ENCODE data around the gene GALNT10.

GALNT10 gene

DNA sequence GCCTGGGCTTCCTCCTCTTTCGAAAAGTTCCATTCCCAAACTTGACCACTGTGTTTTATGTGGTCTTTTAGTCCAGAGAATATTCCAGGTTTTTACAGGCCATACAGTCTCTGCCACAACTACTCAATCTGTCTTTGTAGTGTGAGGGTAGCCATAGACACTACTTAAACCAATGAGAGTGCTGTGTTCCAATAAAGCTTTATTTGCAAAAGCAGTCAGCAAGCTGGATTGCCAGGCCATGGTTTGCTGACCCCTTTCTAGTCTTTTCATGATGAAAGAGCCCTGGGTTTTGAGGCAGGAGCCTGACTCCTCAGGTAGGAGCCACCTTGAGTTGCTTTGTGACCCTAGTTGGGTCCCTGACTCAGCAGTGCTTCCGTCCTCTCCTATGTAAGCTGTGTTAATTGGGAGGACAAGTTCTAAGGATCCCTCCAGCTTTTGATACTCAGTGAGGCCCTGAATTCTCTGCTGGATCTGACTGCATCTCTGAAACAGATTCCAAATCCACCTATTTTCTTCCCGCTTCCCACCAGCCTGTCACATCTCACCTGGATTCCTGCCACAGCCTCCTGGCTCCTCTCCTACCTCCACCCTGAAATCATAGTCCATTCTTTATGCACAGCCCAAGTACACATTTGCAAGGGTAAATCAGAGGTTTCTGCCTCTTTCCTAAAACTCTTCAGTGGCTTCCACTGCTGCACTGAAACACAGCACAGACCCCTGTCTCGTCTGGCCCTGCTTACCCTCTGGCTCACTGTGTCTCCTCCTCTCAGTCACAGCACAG, 13.5 kb downstream of the GALNT10 start:
- DNase-seq (ENCODE audit: low read depth in 2 of 2): no peak

DNA sequence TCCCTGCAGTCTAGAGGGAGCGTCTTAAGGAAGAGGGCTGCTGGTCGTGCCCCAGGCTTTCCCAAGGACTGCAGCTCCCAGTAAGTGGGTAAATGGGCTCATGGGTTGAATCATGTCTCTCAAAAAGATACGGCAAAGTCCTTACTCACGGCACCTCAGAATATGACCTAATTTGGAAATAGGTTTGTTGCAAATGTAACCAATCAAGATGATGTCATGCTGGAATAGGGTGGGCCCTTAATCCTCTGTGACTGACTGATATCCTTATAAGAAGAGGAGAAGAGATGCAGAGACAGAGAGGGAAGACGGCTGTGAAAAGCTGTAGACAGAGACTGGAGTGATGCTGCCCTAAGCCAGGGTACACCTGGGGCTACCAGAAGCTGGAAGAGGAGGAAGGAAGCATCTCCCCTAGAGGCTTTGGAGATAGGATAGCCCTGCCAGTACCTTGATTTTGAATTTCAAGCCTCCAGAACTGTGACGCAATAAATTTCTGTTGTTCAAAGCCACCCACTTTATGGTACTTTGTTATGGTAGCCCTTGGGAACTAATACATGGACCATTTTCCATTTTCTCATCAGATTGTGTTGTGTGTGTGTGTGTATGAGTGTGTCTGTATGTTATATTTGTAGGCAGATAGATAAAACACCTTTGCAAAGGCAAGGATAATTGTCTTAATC, 15.0 kb downstream of the GALNT10 start:
- no peak for DNase-seq (ENCODE audit: low read depth in 2 of 2)

DNA sequence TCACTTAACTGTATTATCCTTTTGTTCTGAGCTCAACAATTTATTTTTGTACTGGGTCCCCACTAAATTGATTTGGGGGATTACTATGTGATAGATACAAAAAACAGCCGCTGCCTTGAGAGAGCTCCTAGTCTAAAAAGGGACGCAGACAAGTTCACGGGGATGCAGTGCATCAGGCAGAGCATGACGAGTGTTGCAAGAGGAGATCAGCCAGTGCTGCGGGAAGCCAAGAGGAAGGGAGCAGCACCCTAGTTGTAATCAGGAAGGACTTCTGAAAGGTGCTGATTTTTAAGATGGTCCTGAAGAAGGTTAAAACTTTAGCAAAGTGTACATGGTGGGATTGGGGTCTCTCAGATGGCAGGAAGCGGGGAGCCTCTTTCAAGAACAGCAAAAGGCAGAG, 15.8 kb downstream of the GALNT10 start:
- DNase-seq (ENCODE audit: low read depth in 2 of 2): no peak

DNA sequence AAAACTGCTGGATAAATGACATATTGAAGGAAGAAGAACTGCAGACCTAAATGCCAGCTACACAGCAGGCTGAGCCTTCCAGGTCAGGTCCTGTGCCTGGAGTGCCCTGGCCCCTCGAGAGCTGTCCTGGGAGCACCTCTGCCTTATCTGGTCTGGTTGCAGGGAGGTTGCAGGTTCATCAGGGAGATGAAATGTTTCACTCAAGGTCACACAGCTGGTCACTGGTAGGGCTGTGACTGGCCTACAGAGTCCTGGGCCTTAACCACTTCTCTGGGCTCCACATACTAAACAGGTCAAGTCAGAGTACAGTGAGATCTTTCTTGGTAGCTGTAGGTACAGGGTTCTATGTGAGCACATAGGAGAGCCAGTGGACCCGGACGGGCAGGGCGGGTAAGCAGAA, 16.7 kb downstream of the GALNT10 start:
- DNase-seq (ENCODE audit: low read depth in 2 of 2): no peak

DNA sequence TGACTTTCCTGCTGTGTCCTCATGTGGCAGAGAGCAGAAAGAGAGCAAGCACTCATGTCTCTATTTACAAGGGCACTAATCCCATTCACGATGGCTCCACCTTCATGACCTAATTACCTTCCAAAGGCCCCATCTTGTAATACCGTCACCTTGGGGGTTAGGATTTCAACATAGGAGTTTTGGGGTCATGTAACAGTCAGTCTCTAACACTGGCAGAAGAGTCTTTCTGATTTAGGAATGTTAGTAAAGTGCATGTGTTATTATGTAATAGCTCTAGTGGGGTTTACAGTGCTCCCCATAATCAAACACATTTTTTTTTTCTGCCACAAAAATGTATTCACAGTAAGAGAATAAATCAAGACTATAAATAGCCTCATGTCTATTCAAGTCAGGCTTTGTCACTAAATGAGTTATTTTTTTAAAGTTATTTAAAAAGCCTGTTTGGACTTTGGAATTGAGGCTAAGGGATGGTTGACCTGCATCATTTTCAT, 19.1 kb downstream of the GALNT10 start:
- DNase-seq (ENCODE audit: low read depth in 2 of 2): peak in 1 of 2 experiments; percentile 47

DNA sequence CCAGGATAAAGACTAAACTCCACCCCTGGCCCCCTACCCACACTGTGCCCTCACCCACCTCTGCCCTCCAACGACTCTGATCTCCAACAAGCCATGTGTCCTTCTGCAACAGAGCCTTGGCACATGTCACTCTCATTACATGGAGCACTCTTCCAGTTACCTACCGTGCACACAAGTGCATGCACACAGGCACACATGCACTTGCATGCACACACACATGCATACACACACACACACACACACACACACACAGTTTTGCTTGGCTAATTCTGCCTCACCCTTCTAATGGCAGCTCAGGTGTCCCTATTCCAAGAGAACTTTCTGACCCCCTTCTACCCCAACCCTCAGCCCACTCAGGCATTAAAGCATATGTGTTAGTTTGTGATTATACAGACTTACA, 19.6 kb downstream of the GALNT10 start:
- DNase-seq (ENCODE audit: low read depth in 2 of 2): no peak

DNA sequence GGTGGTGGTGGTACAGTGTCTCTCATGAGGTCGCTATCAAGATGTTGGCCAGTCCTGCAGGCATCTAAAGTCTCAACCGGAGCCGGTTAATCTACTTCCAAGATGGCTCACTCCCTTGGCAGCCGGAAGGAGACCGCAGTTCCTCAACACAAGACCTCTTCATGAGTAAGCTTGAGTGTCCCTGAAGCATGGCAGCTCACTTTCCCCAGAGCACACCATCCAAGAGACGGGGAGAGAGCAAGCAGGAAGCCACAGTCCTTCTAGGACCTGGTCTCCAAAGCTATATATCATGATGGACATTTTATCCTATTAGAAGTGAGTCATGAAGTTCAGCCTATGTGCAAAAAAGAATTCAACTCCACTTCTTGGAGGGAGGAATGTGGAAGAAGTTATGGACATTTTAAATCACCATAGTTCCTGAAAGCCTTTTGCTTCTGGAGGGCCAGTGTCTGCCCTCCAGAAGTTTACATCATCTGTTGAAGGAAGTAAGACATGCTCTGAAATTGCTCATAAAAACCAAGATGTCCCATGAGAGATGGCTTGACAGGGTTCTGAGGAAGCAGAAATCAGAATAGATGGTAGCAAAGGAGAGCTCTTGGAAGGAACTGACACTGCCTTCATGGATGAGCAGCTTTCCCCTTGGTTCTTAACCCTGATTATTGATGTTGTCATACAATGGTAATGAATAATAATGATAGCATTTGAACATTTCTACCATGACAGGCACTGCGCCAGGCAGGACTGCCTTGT, 21.3 kb downstream of the GALNT10 start:
- DNase-seq (ENCODE audit: low read depth in 2 of 2): peak; percentile 45 to 46

DNA sequence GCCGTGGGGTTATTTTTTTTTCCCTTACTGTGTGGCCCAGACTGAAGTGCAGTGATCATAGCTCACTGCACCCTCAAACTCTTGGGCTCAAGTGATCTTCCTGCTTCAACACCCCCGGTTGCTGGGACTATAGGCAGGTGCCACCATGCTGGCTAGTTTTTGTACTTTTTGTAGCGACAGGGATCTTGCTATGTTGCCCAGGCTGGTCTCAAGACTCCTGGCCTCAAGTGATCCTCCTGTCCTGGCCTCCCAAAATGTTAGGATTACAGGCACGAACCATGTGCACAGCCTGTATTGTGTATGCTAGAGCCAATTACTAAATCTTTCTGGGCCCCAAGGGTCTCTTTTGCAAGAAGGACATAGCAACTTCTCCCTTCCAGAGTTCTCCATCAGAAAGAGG, 23.1 kb downstream of the GALNT10 start:
- DNase-seq (ENCODE audit: low read depth in 2 of 2): no peak

DNA sequence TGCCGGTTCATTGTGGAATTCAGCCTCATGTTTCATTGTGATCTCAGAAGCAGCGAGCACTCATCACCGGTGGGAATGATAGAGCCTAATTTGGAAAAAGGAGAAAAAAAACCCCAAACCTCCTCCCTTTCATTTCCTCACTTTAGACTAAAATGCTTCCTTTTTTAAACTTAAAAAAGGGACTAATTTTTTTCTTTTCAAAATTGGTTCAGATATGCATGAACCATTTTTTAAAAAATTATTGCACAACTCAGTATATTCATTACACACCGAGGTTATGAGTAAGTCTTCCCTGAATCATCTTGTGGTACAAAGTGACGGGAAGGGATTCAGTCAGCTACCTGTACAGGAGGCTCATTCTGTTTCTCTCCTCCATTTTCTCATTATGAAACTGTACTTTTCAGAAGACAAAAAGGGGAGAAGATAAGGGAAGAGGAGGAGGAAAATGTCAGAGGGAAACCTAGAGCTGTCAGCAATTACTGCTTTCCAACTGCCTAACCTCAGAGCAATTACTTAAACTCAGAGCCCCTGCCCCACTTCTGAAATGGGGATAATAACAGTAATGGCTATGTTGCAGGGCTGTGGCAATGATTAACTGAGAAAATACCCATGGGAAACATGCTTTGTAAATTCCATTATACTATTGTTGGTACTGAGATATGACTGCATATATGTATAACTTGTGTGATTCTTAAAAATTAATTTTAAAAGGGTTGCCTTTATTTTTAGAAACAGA, 24.0 kb downstream of the GALNT10 start:
- DNase-seq (ENCODE audit: low read depth in 2 of 2): peak; percentile 62 to 67

DNA sequence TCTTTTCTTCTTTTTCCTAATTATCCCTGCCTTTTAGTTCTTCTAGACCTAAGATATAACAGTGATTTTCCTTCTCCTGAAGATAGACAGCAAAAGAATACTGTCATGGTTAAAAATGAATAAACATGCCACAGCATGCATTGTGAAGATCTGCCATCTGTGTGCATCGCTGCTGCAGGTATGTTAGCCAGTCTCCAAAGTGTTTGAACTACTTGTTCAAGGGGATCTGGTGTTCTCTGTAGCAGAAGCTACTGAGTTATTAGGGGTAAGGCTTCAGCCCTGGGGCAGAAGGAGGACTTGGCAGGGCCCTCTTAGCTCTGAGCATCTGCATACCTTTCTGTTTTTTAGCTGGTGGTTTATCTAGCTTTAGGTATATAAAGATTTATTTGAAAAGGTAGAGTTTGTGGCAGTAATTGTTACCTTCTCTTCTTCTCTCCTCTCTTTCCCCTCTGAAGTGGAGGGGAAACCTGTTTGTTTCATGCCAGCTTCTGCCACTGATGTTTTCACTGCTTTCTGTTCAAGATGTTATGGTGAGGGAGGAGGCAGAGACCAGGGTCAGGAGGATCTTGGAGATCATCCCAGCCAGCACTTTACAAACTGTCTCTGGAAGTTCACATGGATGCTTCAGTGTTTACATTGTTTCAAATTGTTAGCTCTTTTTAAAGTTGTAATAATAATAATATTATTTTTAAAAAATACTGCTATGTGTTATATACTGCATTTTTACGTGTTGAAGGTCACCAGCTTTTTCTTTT, 25.2 kb downstream of the GALNT10 start:
- DNase-seq (ENCODE audit: low read depth in 2 of 2): no peak

DNA sequence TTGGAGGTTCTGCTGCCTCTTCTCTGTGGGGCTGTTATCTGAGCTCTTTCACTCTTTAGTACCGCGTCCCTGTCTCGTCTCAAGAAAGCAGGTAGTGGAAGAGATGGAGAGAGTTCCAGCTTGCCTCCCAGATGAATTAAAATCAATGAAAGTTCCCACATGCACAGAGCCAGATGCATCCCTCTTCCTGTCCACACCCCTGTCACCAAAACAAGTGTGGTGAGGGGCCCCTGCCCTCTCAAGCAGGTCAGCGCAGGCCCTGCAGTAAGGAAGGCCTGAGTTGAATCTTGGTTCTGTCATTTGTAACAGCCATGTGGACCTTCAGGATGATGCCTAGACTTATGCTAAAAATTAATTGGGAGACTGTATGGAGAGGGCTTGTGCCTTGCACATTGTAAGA, 26.9 kb downstream of the GALNT10 start:
- no peak for DNase-seq (ENCODE audit: low read depth in 2 of 2)

DNA sequence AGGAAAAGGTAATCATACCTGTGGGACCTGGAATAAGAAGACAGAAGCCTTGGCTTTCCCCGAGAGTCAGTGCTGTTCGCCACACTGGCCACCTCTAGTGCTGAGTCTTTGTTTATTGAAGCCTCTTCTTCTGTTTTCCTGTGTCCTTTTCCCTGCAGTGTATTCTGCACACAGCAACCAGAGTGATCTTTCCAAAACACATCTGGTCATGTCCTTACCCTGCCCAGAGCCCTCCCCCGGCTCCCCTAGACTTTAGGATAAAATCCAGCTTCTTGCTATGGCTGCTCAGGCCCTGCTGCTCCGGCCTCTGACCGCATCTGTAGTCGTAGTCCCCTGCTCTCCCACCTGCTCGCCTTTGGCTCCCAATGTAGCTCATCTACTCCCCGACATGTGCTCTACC, 28.3 kb downstream of the GALNT10 start:
- no peak for DNase-seq (ENCODE audit: low read depth in 2 of 2)

DNA sequence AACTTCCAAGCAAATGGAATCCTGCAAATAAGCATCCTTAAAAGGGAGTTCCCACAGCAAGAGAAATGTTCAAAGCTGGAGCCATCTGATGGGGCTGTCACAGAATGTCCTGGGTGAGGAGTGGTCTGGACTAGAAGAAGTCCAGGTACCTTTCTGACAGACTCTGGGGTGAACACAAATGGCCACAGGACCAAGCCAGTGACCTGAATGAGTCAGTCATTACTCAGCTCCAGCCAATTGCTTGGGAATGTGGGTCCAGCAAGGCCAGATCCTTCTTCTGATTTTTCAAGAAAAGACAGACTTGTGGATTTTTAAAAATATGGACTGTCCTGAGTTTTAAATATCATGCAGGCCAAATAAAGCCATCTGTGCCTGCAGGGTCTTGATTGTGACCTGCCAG, 30.1 kb downstream of the GALNT10 start:
- no peak for DNase-seq (ENCODE audit: low read depth in 2 of 2)

DNA sequence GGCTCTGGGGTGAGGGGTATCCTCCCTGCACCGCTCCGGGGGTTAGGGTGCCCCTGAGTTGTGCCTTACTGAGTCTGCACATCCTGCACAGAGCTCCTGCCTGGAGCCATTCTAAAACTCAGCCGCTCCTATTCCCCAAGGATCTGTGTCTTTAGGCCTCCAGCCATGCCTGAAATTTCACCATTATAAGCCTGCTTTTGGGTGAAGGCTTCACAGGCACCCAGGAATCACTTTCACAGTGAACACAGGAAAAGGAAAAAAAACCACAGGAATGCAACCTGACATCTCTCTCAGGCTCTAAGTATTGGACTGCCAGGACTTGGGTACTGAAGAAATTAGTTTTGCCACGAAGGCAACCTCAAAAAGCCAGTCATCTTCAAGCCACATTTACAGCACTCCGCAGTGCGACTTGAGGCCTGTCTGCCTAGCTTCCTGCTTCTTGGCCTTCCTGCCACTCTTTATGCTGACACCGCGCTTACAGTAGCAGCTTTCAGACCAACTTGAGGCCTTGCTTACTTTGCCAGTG, 30.9 kb downstream of the GALNT10 start:
- DNase-seq (ENCODE audit: low read depth in 2 of 2): peak; percentile 60 to 72

DNA sequence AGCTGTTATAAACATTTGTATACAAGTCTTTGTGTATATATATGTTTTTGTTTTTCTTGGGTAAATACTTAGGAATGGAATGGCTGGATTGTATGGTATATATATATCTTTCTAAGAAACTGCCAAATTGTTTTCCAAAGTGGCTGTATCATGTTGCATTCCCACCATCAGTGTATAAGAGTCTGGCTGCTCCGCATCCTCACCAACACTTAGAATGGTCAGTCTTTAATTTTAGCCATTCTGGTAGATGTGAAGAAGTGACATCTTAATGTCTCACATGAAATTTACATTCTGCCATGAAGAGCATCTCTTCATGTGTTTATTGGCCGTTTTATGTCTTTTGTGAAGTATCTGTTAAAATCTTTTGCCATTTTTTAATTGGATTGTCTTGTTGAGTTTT, 31.9 kb downstream of the GALNT10 start:
- no peak for DNase-seq (ENCODE audit: low read depth in 2 of 2)

DNA sequence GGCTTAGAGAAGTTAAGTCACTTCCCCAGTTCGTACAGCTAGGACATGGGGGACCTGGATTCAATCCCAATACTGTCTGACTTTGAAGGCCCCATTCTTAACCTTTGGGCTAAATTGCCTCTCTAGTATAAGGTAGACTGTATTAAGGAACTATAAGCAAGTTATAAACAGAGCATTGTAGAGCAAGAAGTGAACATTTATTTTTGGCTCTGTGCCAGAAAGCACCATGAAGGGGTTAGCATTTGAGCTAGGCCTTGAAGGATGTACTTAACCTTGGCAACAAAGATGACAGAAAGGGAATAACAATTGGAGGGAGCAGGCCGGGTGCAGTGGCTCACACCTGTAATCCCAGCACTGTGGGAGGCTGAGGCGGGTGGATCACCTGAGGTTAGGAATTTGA, 32.8 kb downstream of the GALNT10 start:
- DNase-seq (ENCODE audit: low read depth in 2 of 2): no peak

DNA sequence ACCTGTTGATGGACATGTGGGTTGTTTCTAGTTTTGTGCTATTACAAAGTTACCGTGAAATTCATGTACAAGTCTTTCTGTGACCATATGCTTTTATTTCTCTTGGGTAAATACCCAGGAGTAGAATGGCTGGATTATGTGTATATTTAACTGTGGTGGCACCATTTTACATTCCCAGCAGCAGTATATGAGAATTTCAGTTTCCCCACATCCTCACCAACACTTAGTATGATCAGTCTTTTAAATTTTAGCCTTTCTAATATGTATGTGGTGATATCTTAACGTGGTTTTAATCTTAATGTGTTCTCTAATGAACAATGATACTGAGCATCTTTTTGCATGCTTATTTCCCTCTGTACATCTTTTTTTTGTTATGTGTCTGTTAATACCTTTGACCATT, 36.6 kb downstream of the GALNT10 start:
- no peak for DNase-seq (ENCODE audit: low read depth in 2 of 2)

DNA sequence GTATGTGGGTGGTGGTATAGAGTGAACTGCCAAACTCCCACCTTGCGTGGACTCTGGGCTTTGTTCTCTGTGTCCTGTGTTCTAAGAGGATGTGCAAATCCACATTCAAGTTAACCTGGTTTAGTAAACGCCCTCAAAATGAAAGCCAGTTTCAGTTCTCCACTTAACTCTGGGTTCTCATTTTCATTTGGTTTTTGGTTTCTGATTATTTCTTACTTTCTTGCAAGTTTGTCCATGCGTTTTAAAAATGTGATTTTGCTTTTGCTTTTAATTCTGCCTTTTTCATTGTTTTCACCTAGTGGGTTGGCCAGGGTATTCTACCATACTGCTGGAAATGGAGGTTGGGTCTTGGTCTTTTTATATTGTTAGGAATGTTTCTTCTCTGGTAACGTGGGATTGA, 38.2 kb downstream of the GALNT10 start:
- no peak for DNase-seq (ENCODE audit: low read depth in 2 of 2)

DNA sequence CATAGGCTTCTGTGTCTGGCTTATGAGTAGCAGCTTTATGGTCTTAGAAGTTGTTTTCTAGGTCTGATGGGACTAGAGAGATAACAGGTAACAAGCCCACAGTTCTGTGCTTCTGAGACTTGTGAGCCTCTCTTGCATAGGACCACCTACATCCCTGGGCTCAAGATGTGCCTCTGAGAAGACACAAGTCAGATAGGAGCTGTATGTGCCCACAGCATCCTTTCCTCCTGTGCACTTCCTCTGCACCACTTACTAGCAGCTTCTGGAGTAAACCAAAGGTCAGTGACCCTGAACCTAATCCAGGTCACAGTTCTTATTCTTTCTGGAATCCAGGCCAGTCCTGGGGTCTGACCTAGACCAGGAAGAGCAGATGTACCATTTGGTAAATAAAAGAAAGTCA, 40.0 kb downstream of the GALNT10 start:
- no peak for DNase-seq (ENCODE audit: low read depth in 2 of 2)

DNA sequence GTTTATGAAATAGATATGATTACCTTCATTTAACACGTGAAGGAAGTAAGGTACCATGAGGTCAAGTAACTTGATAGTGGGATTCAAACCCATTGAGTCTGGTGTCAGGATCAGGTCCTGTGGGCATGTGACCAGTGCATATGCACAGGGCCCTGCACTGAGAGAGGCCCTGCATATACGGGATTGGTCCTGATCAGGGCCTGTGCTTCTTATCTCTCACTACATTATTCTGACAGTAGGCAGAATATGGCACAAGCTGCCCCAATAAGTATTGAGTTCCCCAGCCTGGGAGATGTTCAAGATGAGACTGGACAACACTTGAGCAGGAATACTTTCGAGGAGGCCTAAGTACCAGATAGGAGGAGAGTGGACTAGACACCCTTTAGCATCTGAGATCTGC, 44.0 kb downstream of the GALNT10 start:
- no peak for DNase-seq (ENCODE audit: low read depth in 2 of 2)

DNA sequence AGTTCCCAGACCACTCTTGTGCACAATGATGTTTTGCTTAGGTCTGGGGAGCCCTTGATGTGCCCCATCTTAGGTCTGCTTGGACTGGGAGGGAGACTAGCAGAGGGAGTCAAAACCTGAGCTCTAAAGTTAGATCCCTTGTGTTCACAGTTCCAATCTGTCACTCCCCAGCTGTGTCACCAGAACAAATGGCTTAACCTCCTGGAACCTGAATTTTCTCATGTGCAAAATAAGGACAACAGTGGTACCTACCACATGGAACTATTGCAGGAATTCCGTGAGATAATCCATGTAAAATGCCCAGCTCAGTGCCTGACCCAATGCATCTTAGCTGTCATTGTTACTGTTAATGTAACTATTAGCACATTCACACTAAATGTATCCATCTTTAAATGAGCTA, 45.5 kb downstream of the GALNT10 start:
- no peak for DNase-seq (ENCODE audit: low read depth in 2 of 2)
